Measurements from ENCODE around the gene NACAD.

NACAD gene

GRCh38 chr7:45087301-45088145 lies 1.2 kb downstream of the NACAD start:
- DNase-seq: no peak

GRCh38 chr7:45086331-45087065 lies 2.3 kb downstream of the NACAD start:
- DNase-seq: no peak

- no peak for DNase-seq
Observed at GRCh38 chr7:45085619-45086200, 3.1 kb downstream of the NACAD start.

- DNase-seq: no peak
Observed at GRCh38 chr7:45084901-45085618, 3.7 kb downstream of the NACAD start.

GRCh38 chr7:45084336-45084735 lies 4.4 kb downstream of the NACAD start:
- DNase-seq: no peak

- no peak for DNase-seq
Observed at GRCh38 chr7:45082831-45083331, 5.9 kb downstream of the NACAD start.

GRCh38 chr7:45082031-45082830 lies 6.5 kb downstream of the NACAD start:
- DNase-seq: no peak

- no peak for DNase-seq
Observed at GRCh38 chr7:45081670-45081974, 7.1 kb downstream of the NACAD start.

GRCh38 chr7:45080958-45081669 lies 7.7 kb downstream of the NACAD start:
- no peak for DNase-seq

- DNase-seq: no peak
Observed at GRCh38 chr7:45080265-45080957, 8.4 kb downstream of the NACAD start.

- DNase-seq: no peak
Observed at GRCh38 chr7:45078125-45078681, 10.6 kb downstream of the NACAD start.

- no peak for DNase-seq
Observed at GRCh38 chr7:45077579-45077978, 11.2 kb downstream of the NACAD start.

- no peak for DNase-seq
Observed at GRCh38 chr7:45076946-45077345, 11.8 kb downstream of the NACAD start.

GRCh38 chr7:45075871-45076796 lies 12.6 kb downstream of the NACAD start:
- no peak for DNase-seq

- no peak for DNase-seq
Observed at GRCh38 chr7:45075355-45075644, 13.5 kb downstream of the NACAD start.

- DNase-seq: no peak
Observed at GRCh38 chr7:45074528-45075354, 14.0 kb downstream of the NACAD start.

GRCh38 chr7:45073786-45074527 lies 14.8 kb downstream of the NACAD start:
- no peak for DNase-seq
